GM11168 (cell line): ENCODE measurements around the gene ANKRD13A.
"Not testable (repeated sequence)": the region's sequence is repeated elsewhere in the genome, so short reads cannot be mapped to it uniquely, and the experiment has no call there.

Experiments
- in situ Hi-C: fragments of 300-500 bp; cut with MboI; formaldehyde crosslinking; loops from one replicate; pipeline ENCODE4 v1.12.0; 2022; ENCODE audit warnings: low sequenced_read_pairs; ENCODE audit not compliant: unreplicated experiment

Gene ANKRD13A

GRCh38 chr12:110005319-110005973 lies 6.2 kb downstream of the ANKRD13A start:
- in situ Hi-C loops = no loop called here

GRCh38 chr12:110006115-110006514 lies 6.9 kb downstream of the ANKRD13A start:
- in situ Hi-C loops = no loop called here

- in situ Hi-C loops = no loop called here
These were observed 8.7 kb downstream of the ANKRD13A start for GRCh38 chr12:110007881-110008280.

- in situ Hi-C loops = not testable (repeated sequence)
These were observed 9.6 kb downstream of the ANKRD13A start for GRCh38 chr12:110008681-110009398.

- in situ Hi-C loops = no loop called here
These were observed 11.9 kb downstream of the ANKRD13A start for GRCh38 chr12:110010853-110011723.

GRCh38 chr12:110012137-110012536 lies 12.9 kb downstream of the ANKRD13A start:
- in situ Hi-C loops = no loop called here

GRCh38 chr12:110012659-110013058 lies 13.4 kb downstream of the ANKRD13A start:
- in situ Hi-C loops = no loop called here

- in situ Hi-C loops = no loop called here
These were observed 15.9 kb downstream of the ANKRD13A start for GRCh38 chr12:110015132-110015531.

- in situ Hi-C loops = no loop called here
These were observed 21.7 kb downstream of the ANKRD13A start for GRCh38 chr12:110020956-110021355.

- in situ Hi-C loops = no loop called here
These were observed 24.1 kb downstream of the ANKRD13A start for GRCh38 chr12:110023059-110023980.

GRCh38 chr12:110024051-110024450 lies 24.8 kb downstream of the ANKRD13A start:
- in situ Hi-C loops = no loop called here

- in situ Hi-C loops = no loop called here
These were observed 29.1 kb downstream of the ANKRD13A start for GRCh38 chr12:110028323-110028722.

- in situ Hi-C loops = no loop called here
These were observed 30.1 kb downstream of the ANKRD13A start for GRCh38 chr12:110029290-110029815.

- in situ Hi-C loops = no loop called here
These were observed 34.7 kb downstream of the ANKRD13A start for GRCh38 chr12:110033888-110034287.

GRCh38 chr12:110035534-110036104 lies 36.4 kb downstream of the ANKRD13A start:
- in situ Hi-C loops = no loop called here

GRCh38 chr12:110037315-110037714 lies 38.1 kb downstream of the ANKRD13A start:
- in situ Hi-C loops = no loop called here

- in situ Hi-C loops = no loop called here
These were observed 39.5 kb downstream of the ANKRD13A start for GRCh38 chr12:110038741-110039084.

GRCh38 chr12:110039085-110039807 lies 40.0 kb downstream of the ANKRD13A start:
- in situ Hi-C loops = no loop called here

- in situ Hi-C loops = no loop called here
These were observed 43.0 kb downstream of the ANKRD13A start for GRCh38 chr12:110042264-110042663.
